GM12878 (cell line): ENCODE data around the gene ARAP1.

ENCODE experiments used
- ASH2L ChIP-seq: fragments of 300-600, 200-600 bp; sonication (generic); IDR thresholded peaks from 2 replicates; pipeline ENCODE4 v1.6.1; 2017; ENCODE audit warnings: low read depth, mild to moderate bottlenecking, borderline replicate concordance
- BRCA1 ChIP-seq: IDR thresholded peaks from 2 replicates; pipeline ENCODE4 v1.6.1; 2011; ENCODE audit warnings: low read depth, low read length, improper control_type of control experiment
- CBFB ChIP-seq: IDR thresholded peaks from 2 replicates; pipeline ENCODE4 v1.6.1; 2016; ENCODE audit warnings: antibody characterized with exemption, low read depth
- CTCF ChIP-seq, 3 experiments: IDR thresholded peaks in 2 of 3; conservative IDR thresholded peaks in 1 of 3; 2 replicates each; pipeline ENCODE4 v1.5.1; 2011; ENCODE audit warnings: low read depth in 3 of 3, low read length in 3 of 3, mild to moderate bottlenecking in 3 of 3, control low read depth in 2 of 3, moderate library complexity in 2 of 3, inconsistent platforms in 1 of 3, mixed read lengths in 1 of 3; ENCODE audit not compliant: control insufficient read depth in 2 of 3, insufficient read depth in 1 of 3; ENCODE audit errors: extremely low read depth in 1 of 3
- IRF3 ChIP-seq: fragments of 450-650 bp; IDR thresholded peaks from 2 replicates; pipeline ENCODE4 v1.6.1; 2014; ENCODE audit warnings: mild to moderate bottlenecking
- NKRF ChIP-seq: fragments of 450-650 bp; conservative IDR thresholded peaks from 2 replicates; pipeline ENCODE4 v1.6.1; 2017; ENCODE audit warnings: mild to moderate bottlenecking, moderate library complexity
- PAX5 ChIP-seq: IDR thresholded peaks from 2 replicates; pipeline ENCODE4 v1.6.1; 2011; ENCODE audit warnings: low read depth, low read length, borderline replicate concordance
- POLR2AphosphoS2 ChIP-seq: IDR thresholded peaks from 2 replicates; pipeline ENCODE4 v1.6.1; 2011; ENCODE audit warnings: low read depth, mild to moderate bottlenecking, low read length, improper control_type of control experiment, moderate library complexity
- RELA ChIP-seq: fragments of 450-650 bp; IDR thresholded peaks from 2 replicates; pipeline ENCODE4 v1.8.0; 2014; ENCODE audit warnings: borderline replicate concordance; ENCODE audit not compliant: partially characterized antibody
- SP1 ChIP-seq: IDR thresholded peaks from one replicate; pipeline ENCODE4 v1.6.1; 2011; ENCODE audit warnings: low read depth, low read length
- SRF ChIP-seq, 2 experiments: IDR thresholded peaks; 2 replicates each; pipeline ENCODE4 v1.6.1; 2011; ENCODE audit warnings: low read depth in 2 of 2, low read length in 2 of 2, mild to moderate bottlenecking in 1 of 2, moderate library complexity in 1 of 2
- TCF12 ChIP-seq: IDR thresholded peaks from 2 replicates; pipeline ENCODE4 v1.6.1; 2011; ENCODE audit warnings: low read depth, mild to moderate bottlenecking, low read length
- ZBTB11 ChIP-seq: fragments of 450-650 bp; formaldehyde crosslinking; IDR thresholded peaks from 2 replicates; pipeline ENCODE4 v1.5.0; 2022; ENCODE audit warnings: mild to moderate bottlenecking, missing genetic modification characterization
- ZSCAN29 ChIP-seq: fragments of 450-650 bp; IDR thresholded peaks from 2 replicates; pipeline ENCODE4 v1.6.1; 2017; ENCODE audit warnings: mild to moderate bottlenecking, moderate library complexity

- TF ChIP-seq ZBTB11 (no peak), POLR2AphosphoS2 (no peak), CTCF (IDR thresholded peaks at IDR 0.05 in 2 of 3, conservative IDR thresholded peaks at IDR 0.05 in 1 of 3; ENCODE audit: control insufficient read depth in 2 of 3, extremely low read depth in 1 of 3, insufficient read depth in 1 of 3, low read depth in 3 of 3, low read length in 3 of 3) (no peak), BRCA1 (no peak), NKRF (no peak), IRF3 (no peak), SRF (IDR thresholded peaks at IDR 0.05; ENCODE audit: low read depth in 2 of 2, low read length in 2 of 2) (no peak), ZSCAN29 (no peak), RELA (no peak), CBFB (no peak), PAX5 (no peak), SP1 (no peak), TCF12 (no peak), ASH2L (no peak)
These were observed 31.4 kb downstream of the ARAP1 start for GRCh38 chr11:72720784-72721183.
